ENCODE measurements around the gene ZSCAN5B.
"Not testable (repeated sequence)": the region's sequence is repeated elsewhere in the genome, so short reads cannot be mapped to it uniquely, and the experiment has no call there.

The ZSCAN5B gene

DNA sequence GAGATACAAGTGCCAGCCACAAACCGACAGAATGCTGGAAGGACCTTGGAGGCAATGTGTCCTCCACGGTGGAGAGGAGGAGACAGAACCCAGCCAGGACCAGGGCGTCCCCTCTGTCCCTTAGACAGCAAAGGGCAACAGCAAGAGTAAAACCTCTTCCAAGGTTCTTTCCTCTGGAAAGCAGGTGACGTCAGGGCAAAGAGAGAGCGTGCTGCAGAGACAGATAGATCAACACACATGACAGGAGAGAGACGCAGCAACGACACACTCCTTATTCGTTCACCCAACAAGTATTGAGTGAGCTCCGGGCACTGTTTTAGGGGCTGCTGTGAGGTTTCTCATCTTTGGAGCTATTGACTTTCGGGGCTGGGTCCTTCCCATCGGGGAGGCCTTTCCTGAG lies 23.0 kb downstream of the ZSCAN5B start:
- DNase-seq: no peak

DNA sequence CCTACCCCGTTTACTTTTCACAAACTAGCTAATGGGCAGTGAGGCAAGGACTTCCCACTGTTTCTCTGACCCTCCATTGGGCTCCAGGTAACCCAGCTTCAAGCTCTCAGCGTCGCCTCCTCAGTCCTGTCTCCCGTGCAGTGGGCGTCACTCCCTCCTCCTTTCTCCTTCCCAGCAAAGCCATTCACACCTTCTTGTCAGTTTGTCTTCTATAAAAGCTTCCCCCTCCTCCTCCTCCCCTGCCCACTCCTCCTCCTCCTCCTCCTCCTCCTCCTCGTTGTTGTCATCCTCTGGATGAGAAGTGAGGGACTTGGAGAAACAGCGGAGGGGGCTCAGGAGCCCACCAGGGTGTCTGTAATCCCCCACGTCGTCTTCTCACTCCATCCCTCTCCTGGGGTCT lies 23.5 kb downstream of the ZSCAN5B start:
- no peak for DNase-seq

- DNase-seq: no peak
Measured at GRCh38 chr19:56170261-56170660, 27.3 kb downstream of the ZSCAN5B start.

DNA sequence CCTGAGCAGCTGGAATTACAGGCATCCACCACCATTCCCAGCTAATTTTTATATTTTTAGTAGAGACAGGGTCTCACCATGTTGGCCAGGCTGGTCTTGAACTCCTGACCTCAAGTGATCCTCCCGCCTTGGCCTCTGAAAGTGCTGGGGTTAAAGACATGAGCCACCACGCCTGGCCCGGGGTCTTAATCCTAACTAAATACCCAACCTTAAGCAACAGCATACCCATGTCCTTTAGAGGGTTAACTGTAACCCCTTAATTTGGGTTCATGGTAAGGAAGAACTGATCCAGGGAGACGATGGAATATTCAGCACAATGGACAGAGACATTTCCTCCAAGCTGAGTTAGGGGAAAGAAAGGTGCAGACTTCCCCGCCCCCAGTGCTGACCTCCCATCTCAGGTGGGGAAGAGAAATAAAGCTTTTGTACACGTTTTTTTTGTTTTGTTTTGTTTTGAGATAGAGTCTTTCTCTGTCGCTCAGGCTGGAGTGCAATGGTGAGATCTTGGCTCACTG lies 30.5 kb downstream of the ZSCAN5B start:
- no peak for DNase-seq

DNA sequence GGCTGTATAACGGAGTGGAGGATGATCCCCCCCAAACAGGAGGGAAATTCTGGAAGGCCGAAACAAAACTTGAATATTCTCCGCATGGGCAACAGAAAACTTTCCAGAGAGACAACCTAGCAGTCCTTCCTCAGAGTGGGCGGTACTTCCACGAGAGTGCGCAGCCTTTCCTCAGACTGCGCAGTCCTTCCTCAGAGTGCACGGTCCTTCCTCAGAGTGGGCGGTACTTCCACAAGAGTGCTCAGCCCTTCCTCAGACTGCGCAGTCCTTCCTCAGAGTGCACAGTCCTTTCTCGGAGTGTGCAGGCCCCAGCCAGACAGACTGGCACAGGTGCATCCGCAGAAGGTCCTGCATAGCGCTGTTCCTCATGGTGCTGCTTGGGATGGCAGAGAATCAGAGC lies 34.5 kb downstream of the ZSCAN5B start:
- no peak for DNase-seq

- peak; percentile 11 for DNase-seq
Measured at GRCh38 chr19:56162258-56162657, 35.3 kb downstream of the ZSCAN5B start.

GRCh38 chr19:56161534-56161933 lies 36.0 kb downstream of the ZSCAN5B start:
- no peak for DNase-seq

DNA sequence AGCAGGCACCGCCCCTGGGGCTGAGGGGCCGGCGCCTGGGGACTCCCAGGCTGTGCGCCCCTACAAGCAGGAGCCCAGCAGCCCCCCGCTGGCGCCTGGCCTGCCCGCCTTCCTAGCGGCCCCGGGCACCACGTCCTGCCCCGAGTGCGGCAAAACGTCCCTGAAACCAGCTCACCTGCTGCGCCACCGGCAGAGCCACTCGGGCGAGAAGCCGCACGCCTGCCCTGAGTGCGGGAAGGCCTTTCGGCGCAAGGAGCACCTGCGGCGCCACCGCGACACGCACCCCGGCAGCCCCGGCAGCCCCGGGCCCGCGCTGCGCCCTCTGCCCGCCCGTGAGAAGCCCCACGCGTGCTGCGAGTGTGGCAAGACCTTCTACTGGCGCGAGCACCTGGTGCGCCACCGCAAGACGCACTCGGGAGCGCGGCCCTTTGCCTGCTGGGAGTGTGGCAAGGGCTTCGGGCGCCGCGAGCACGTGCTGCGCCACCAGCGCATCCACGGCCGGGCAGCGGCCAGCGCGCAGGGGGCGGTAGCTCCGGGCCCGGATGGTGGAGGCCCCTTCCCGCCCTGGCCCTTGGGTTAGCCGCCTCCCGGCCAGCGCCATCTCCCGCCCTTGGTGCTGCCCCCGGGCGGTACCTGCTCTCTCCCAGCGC lies 37.8 kb downstream of the ZSCAN5B start:
- DNase-seq: no peak

- no peak for DNase-seq
Measured at GRCh38 chr19:56159009-56159559, 38.5 kb downstream of the ZSCAN5B start.

DNA sequence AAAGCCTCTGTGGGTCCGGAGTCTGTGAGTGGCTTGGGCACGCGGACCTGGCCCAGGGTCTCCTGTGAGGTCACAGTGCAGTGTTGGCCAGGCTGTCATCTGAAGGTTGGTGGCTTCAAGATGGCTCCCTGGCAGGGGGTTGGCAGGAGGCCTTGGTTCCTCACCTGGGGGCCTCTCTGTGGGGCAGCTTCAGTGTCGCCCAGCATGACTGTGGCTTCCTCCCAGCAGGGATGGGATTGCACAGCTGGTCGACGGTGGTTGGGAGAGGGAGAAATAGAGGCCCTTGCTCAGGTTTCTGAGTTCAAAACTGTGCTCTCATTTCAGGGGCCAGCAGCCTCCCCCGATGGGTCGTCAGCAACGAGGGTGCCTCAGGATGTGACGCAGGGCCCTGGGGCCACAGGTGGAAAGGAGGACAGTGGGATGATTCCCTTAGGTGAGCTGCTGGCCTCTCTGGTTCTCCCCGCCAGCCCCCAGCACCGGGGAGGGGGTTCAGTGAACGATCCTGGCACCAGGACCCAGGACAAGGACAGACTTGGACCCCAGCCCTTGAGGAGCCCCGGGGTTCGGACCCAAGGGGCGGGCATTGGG lies 39.3 kb downstream of the ZSCAN5B start:
- DNase-seq: no peak

GRCh38 chr19:56156768-56157167 lies 40.8 kb downstream of the ZSCAN5B start:
- no peak for DNase-seq

- no peak for DNase-seq
Measured at GRCh38 chr19:56155124-56155687, 42.4 kb downstream of the ZSCAN5B start.

DNA sequence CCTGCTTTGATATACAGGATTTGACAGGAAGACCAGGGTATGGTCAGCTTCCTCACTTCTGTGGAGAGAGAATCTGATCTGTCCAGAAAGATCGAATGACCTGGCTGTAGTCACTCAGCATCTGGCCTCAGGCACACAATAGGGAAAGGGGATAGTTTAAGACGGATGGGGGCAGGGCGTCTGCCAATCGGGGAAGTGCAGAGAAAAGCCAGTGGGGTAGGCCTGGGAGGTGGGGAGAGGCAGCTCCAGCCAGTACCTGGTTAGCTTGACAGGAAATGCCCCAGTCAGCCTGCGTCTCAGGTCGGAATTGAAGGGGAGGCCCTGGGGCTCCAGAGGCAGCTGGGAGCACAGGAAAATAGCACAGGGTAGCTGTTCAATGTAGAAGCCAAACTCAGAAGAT lies 44.1 kb downstream of the ZSCAN5B start:
- DNase-seq: no peak

DNA sequence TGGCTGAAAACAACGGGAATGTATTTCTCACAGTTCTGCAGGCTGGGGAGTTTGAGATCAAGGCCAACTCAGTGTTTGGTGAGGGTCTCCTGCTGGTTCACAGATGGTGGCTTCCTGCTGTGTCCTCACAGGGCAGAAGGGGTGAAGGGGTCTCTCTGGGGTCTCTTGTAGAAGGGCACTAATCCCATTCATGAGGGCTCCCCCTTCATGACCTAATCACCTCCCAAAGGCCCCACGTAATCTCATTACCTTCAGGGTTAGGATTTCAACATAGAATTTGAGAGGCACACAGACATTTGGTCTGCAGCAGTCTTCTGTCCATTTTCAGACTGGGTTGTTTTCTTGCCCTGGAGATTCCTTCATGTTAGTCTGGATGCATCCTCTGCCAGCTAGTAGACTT lies 44.9 kb downstream of the ZSCAN5B start:
- no peak for DNase-seq

GRCh38 chr19:56150358-56150757 lies 47.2 kb downstream of the ZSCAN5B start:
- no peak for DNase-seq

- no peak for DNase-seq
Measured at GRCh38 chr19:56149656-56150038, 47.9 kb downstream of the ZSCAN5B start.

DNA sequence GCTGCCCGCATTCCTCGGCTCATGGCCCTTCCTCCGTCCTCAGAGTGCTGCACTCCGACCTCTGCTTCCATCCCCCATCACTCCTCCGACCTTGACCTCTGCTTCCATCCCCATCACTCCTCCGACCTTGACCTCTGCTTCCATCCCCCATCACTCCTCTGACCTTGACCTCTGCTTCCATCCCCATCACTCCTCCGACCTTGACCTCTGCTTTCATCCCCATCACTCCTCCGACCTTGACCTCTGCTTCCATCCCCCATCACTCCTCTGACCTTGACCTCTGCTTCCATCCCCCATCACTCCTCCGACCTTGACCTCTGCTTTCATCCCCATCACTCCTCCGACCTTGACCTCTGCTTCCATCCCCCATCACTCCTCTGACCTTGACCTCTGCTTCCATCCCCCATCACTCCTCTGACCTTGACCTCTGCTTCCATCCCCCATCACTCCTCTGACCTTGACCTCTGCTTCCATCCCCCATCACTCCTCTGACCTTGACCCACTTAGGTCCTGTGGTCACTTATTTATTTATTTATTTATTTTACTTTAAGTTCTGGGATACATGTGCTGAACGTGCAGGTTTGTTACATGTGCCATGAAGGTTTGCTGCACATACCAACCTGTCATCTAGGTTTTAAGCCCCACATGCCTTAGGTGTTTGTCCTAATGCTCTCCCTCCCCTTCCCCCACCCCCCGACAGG lies 48.5 kb downstream of the ZSCAN5B start:
- DNase-seq: not testable (repeated sequence)

DNA sequence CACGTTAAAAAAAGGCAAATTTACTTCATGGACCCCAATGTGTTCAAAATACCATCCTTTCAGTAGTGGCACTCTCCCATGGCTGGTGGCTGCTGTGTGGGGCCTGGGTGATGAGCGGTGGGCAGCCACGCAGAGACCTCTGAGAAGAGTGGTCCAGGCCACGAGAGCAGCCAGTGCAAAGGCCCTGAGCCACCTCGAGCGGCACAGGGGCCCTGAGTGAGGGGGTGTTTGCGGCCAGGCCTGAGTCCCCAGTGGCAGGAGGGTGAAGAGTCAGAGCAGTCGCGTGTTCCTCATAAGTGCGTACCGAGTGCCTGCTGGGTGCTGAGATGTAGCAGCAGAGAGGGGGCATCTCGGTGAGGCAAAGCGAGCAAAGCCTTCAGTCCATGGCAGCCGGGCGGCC lies 49.5 kb downstream of the ZSCAN5B start:
- DNase-seq: no peak

DNA sequence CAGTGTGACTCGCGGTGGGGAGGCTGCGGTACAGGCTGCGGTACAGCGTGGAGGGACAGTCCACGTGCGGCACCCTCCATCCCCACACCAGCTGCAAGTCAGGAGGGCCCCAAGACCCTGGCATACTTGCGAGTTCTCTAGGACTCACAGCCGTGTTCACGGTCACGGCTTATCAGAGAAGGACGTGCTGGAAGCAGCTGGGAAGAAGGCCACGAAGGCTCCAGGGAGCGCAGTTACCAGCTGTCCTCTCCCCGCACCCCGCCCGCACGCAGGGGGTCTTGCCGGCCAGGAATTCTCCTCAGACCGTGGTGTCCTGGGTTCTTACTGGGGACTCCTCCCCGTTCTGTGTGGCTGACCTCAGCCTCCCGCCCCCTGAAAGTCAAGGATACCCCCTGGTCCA lies 50.3 kb downstream of the ZSCAN5B start:
- DNase-seq: no peak

DNA sequence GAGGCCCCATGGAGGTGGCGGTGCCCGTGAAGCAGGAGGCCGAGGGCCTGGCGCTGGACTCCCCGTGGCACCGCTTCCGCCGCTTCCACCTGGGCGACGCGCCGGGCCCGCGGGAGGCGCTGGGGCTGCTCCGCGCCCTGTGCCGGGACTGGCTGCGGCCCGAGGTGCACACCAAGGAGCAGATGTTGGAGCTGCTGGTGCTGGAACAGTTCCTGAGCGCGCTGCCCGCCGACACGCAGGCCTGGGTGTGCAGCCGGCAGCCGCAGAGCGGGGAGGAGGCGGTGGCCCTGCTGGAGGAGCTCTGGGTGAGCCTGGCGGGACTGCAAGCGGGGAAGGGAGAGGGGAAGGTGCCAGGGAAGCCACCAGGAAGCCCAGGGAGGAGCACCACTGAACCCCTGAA lies 50.7 kb downstream of the ZSCAN5B start:
- DNase-seq: no peak

- DNase-seq: no peak
Measured at GRCh38 chr19:56145698-56146097, 51.9 kb downstream of the ZSCAN5B start.

GRCh38 chr19:56144831-56145230 lies 52.8 kb downstream of the ZSCAN5B start:
- no peak for DNase-seq

- DNase-seq: no peak
Measured at GRCh38 chr19:56144376-56144775, 53.2 kb downstream of the ZSCAN5B start.

Measured in EL (cell line).